Gastroesophageal sphincter (tissue), 4 donors: ENCODE measurements around the gene POLR3A. TPM values are rescaled to one million over a fixed set of nuclear protein-coding genes. Genes with fewer than 3 reads are reported as not detected.

Experiments used
- ATAC-seq: fragments of 150-250 bp; one replicate; pipeline ENCODE4 v1.9.1; 2016; ENCODE audit warnings: mild to moderate bottlenecking, moderate library complexity
- H3K27ac ChIP-seq, 4 donors: fragments of 200-600 bp; sonication (generic) in 3 of 4; 1 replicate in 3 of 4; 2 replicates in 1 of 4; pipeline ENCODE4 v1.5.1; 2016 to 2019
- H3K27me3 ChIP-seq: fragments of 200-600 bp; sonication (generic); one replicate; pipeline ENCODE4 v1.5.1; 2019
- H3K36me3 ChIP-seq, 2 donors: fragments of 200-600 bp; sonication (generic); one replicate each; pipeline ENCODE4 v1.5.1; 2019; ENCODE audit warnings: control low read depth in 1 of 2
- H3K4me1 ChIP-seq, 3 donors: fragments of 200-600 bp; sonication (generic); 1 replicate in 2 of 3; 2 replicates in 1 of 3; pipeline ENCODE4 v1.5.1; 2016 to 2019; ENCODE audit warnings: control low read depth in 2 of 3
- H3K4me3 ChIP-seq, 2 donors: fragments of 200-600 bp; sonication (generic); one replicate each; pipeline ENCODE4 v1.5.1; 2019; ENCODE audit warnings: mild to moderate bottlenecking in 1 of 2, moderate library complexity in 1 of 2
- H3K9me3 ChIP-seq, 3 donors: fragments of 200-600 bp; sonication (generic); one replicate each; pipeline ENCODE4 v1.5.1; 2017 to 2019; ENCODE audit warnings: control low read depth in 2 of 3
- CTCF ChIP-seq, 4 experiments: fragments of 200-600 bp in 2 of 4; fragments of 450-650 bp in 2 of 4; sonication (generic) in 1 of 4; IDR thresholded peaks; one replicate each; pipeline ENCODE4 v1.5.1; 2017 to 2019; ENCODE audit warnings: antibody characterized with exemption in 4 of 4, mild to moderate bottlenecking in 2 of 4, moderate library complexity in 2 of 4
- EP300 ChIP-seq: sonication (generic); formaldehyde crosslinking; IDR thresholded peaks from one replicate; pipeline ENCODE4 v1.6.1; 2017; ENCODE audit warnings: antibody characterized with exemption, mild to moderate bottlenecking
- POLR2A ChIP-seq, 2 donors: fragments of 450-650 bp; IDR thresholded peaks; one replicate each; pipeline ENCODE4 v1.6.1; 2017; ENCODE audit warnings: antibody characterized with exemption in 2 of 2, mild to moderate bottlenecking in 2 of 2, moderate library complexity in 1 of 2
- POLR2AphosphoS5 ChIP-seq: sonication (generic); formaldehyde crosslinking; IDR thresholded peaks from one replicate; pipeline ENCODE4 v1.6.1; 2017; ENCODE audit warnings: antibody characterized with exemption
- WGBS, 2 donors: methylation state at CpG; one replicate each; pipeline ENCODE4 v1.1.5; 2018; ENCODE audit warnings: low coverage in 1 of 2; 5-methylcytosine and 5-hydroxymethylcytosine counted together
- total RNA-seq, 4 donors: library from RNA; depleted of rRNA; stranded (reverse); fragments of >200 nt; gene quantifications; one replicate each; pipeline ENCODE4 v1.1.0, GENCODE V29; 2016

Gene POLR3A
- total RNA-seq, 4 donors from 2014 or later = 10.0 to 13.5 (median 12.0) TPM

GRCh38 chr10:78044179-78044578, 14.9 kb upstream of the POLR3A start:
- TF ChIP-seq POLR2AphosphoS5 = no peak
- TF ChIP-seq POLR2A (IDR thresholded peaks at IDR 0.05) = no peak
- no peak for TF ChIP-seq CTCF (IDR thresholded peaks at IDR 0.05)
- no peak for TF ChIP-seq EP300

GRCh38 chr10:78042752-78043104, 13.4 kb upstream of the POLR3A start:
- Histone ChIP-seq H3K27me3 (no peaks in the 10 kb centered on the region), H3K36me3 (peaks cover 0 to 57% of the 10 kb centered on the region in 2 donors), H3K4me1 (peaks cover 0 to 46% (median 0%) of the 10 kb centered on the region in 3 donors), H3K4me3 (no peak overlapping the region), H3K27ac (no peak overlapping the region), H3K9me3 (no peaks in the 10 kb centered on the region)
- TF ChIP-seq EP300 (no peak), POLR2AphosphoS5 (no peak), POLR2A (IDR thresholded peaks at IDR 0.05) (no peak), CTCF (IDR thresholded peaks at IDR 0.05) (no peak)
- 93 to 100% methylated on average over 5 to 6 of the region's 6 CpGs for whole genome bisulfite sequencing, 2 donors
- ATAC-seq = no peak

More at GRCh38 chr10:78044179-78044578, 14.9 kb upstream of the POLR3A start:
- ATAC-seq = no peak
- H3K27me3 ChIP-seq = no peaks in the 10 kb centered on the region
- no peak overlapping the region for H3K4me3 ChIP-seq
- H3K36me3 ChIP-seq = peaks cover 0 to 46% of the 10 kb centered on the region in 2 donors
- no peak overlapping the region for H3K27ac ChIP-seq
- H3K4me1 ChIP-seq = peaks cover 0 to 34% (median 0%) of the 10 kb centered on the region in 3 donors
- H3K9me3 ChIP-seq = no peaks in the 10 kb centered on the region

- no peaks in the 10 kb centered on the region for H3K9me3 ChIP-seq
- no peak for ATAC-seq
- 42 to 84% methylated on average over 2 of the region's 2 CpGs for WGBS, 2 donors
- H3K27me3 ChIP-seq = no peaks in the 10 kb centered on the region
- H3K4me3 ChIP-seq = no peak overlapping the region
- H3K4me1 ChIP-seq = peaks cover 0 to 46% (median 0%) of the 10 kb centered on the region in 3 donors
- no peak overlapping the region for H3K27ac ChIP-seq
- H3K36me3 ChIP-seq = peaks cover 0 to 62% of the 10 kb centered on the region in 2 donors
- TF ChIP-seq POLR2AphosphoS5 = no peak
- TF ChIP-seq CTCF (IDR thresholded peaks at IDR 0.05) = no peak
- no peak for TF ChIP-seq EP300
- no peak for TF ChIP-seq POLR2A (IDR thresholded peaks at IDR 0.05)
These were observed 12.9 kb upstream of the POLR3A start for GRCh38 chr10:78042058-78042751.

- H3K36me3 ChIP-seq = peaks cover 0 to 70% of the 10 kb centered on the region in 2 donors
- H3K9me3 ChIP-seq = no peaks in the 10 kb centered on the region
- H3K27me3 ChIP-seq = no peaks in the 10 kb centered on the region
- no peak overlapping the region for H3K4me3 ChIP-seq
- H3K4me1 ChIP-seq = peaks cover 0 to 50% (median 0%) of the 10 kb centered on the region in 3 donors
- H3K27ac ChIP-seq = no peak overlapping the region
- no peak for ATAC-seq
- 54 to 72% methylated on average over 3 to 5 of the region's 5 CpGs for WGBS, 2 donors
- TF ChIP-seq EP300 (no peak), CTCF (IDR thresholded peaks at IDR 0.05) (no peak), POLR2A (IDR thresholded peaks at IDR 0.05) (no peak), POLR2AphosphoS5 (no peak)
These were observed 12.1 kb upstream of the POLR3A start for GRCh38 chr10:78041170-78042057.
